Skin of body (tissue), 2 donors: ENCODE results near the gene PAXX. TPM values are rescaled to one million over a fixed set of nuclear protein-coding genes. Genes with fewer than 3 reads are reported as not detected.
"Not testable (repeated sequence)": the region's sequence is repeated elsewhere in the genome, so short reads cannot be mapped to it uniquely, and the experiment has no call there.

Experiments used
- DNase-seq: peaks from one replicate; lab custom pipeline; 2025; lab: John Stamatoyannopoulos, UW
- total RNA-seq: library from RNA; depleted of rRNA; stranded (reverse); fragments of >200 nt; gene quantifications from one replicate; pipeline ENCODE4 v1.2.3, GENCODE V29; 2014

PAXX gene
- total RNA-seq, 1 donor from 2014 or later: 13.0 TPM

GRCh38 chr9:137000177-137000930 is 8.1 kb downstream of the PAXX start:
- DNase-seq: no peak

GRCh38 chr9:137001857-137002645 is 9.8 kb downstream of the PAXX start:
- DNase-seq: no peak

GRCh38 chr9:137002646-137003041 is 10.4 kb downstream of the PAXX start:
- DNase-seq: no peak

- DNase-seq: not testable (repeated sequence)
Observed at GRCh38 chr9:137004285-137004684, 12.1 kb downstream of the PAXX start.

GRCh38 chr9:137006116-137007003 is 14.1 kb downstream of the PAXX start:
- no peak for DNase-seq

GRCh38 chr9:137007108-137007815 is 15.0 kb downstream of the PAXX start:
- DNase-seq: no peak

GRCh38 chr9:137007816-137008270 is 15.6 kb downstream of the PAXX start:
- no peak for DNase-seq

- DNase-seq: no peak
Observed at GRCh38 chr9:137008312-137008711, 16.1 kb downstream of the PAXX start.

- no peak for DNase-seq
Observed at GRCh38 chr9:137009217-137009616, 17.0 kb downstream of the PAXX start.

- no peak for DNase-seq
Observed at GRCh38 chr9:137009938-137010732, 17.9 kb downstream of the PAXX start.

- no peak for DNase-seq
Observed at GRCh38 chr9:137011156-137011555, 18.9 kb downstream of the PAXX start.

GRCh38 chr9:137011907-137012675 is 19.9 kb downstream of the PAXX start:
- DNase-seq: no peak

GRCh38 chr9:137012694-137013570 is 20.7 kb downstream of the PAXX start:
- DNase-seq: no peak

- DNase-seq: no peak
Observed at GRCh38 chr9:137013571-137013940, 21.3 kb downstream of the PAXX start.

- DNase-seq: no peak
Observed at GRCh38 chr9:137014166-137014565, 21.9 kb downstream of the PAXX start.

- DNase-seq: no peak
Observed at GRCh38 chr9:137014776-137015539, 22.7 kb downstream of the PAXX start.

GRCh38 chr9:137015540-137015930 is 23.3 kb downstream of the PAXX start:
- no peak for DNase-seq

GRCh38 chr9:137015976-137016375 is 23.8 kb downstream of the PAXX start:
- DNase-seq: no peak
